CD14-positive monocyte (primary cell): ENCODE data around the gene CRYAB. TPM values are rescaled to one million over a fixed set of nuclear protein-coding genes. Genes with fewer than 3 reads are reported as not detected.

ENCODE experiments used
- DNase-seq, 3 donors: peaks; one replicate each; pipeline ENCODE4 v3.0.0-alpha.2; 2011 to 2022
- H2AFZ ChIP-seq: 2 replicates; pipeline ENCODE4 v1.6.0; 2012; ENCODE audit warnings: mild to moderate bottlenecking, low read depth, low read length, inconsistent platforms; ENCODE audit not compliant: insufficient read depth, poor library complexity, severe bottlenecking
- H3K27ac ChIP-seq, 2 donors: 1 replicate in 1 of 2; 2 replicates in 1 of 2; pipeline ENCODE4 v1.5.1; 2012 to 2013; ENCODE audit warnings: low read length in 2 of 2, control low read depth in 1 of 2, inconsistent platforms in 1 of 2, low read depth in 1 of 2, mild to moderate bottlenecking in 1 of 2
- H3K27me3 ChIP-seq, 2 donors: one replicate each; pipeline versions ENCODE4 v1.6.0 to v1.6.1; 2011 to 2013; ENCODE audit warnings: low read length in 2 of 2; ENCODE audit not compliant: control insufficient read depth in 2 of 2, insufficient read depth in 2 of 2
- H3K36me3 ChIP-seq, 2 donors: replicated peaks in 1 of 2; 1 replicate in 1 of 2; 2 replicates in 1 of 2; pipeline versions ENCODE4 v1.5.1 to v1.6.1; 2012 to 2013; ENCODE audit warnings: low read length in 2 of 2, control low read depth in 1 of 2, inconsistent platforms in 1 of 2, mild to moderate bottlenecking in 1 of 2; ENCODE audit not compliant: insufficient read depth in 2 of 2, control insufficient read depth in 1 of 2
- H3K4me1 ChIP-seq, 2 donors: 1 replicate in 1 of 2; 2 replicates in 1 of 2; pipeline versions ENCODE4 v1.5.1 to v1.6.1; 2012 to 2013; ENCODE audit warnings: low read length in 2 of 2, control low read depth in 1 of 2, inconsistent platforms in 1 of 2, mild to moderate bottlenecking in 1 of 2, moderate library complexity in 1 of 2; ENCODE audit not compliant: insufficient read depth in 2 of 2, control insufficient read depth in 1 of 2
- H3K4me2 ChIP-seq: replicated peaks from 2 replicates; pipeline ENCODE3; 2012; ENCODE audit warnings: low read length, moderate library complexity, mild to moderate bottlenecking; ENCODE audit not compliant: poor library complexity, severe bottlenecking; ENCODE audit errors: extremely low read depth
- H3K4me3 ChIP-seq, 3 experiments: fragments of 200-600 bp in 1 of 3; sonication (generic) in 1 of 3; replicated peaks in 1 of 3; 1 replicate in 2 of 3; 2 replicates in 1 of 3; pipeline ENCODE4 v1.5.1; 2011 to 2013; ENCODE audit warnings: low read length in 3 of 3, mild to moderate bottlenecking in 3 of 3, control low read depth in 2 of 3, low read depth in 2 of 3, inconsistent platforms in 1 of 3, moderate library complexity in 1 of 3
- H3K79me2 ChIP-seq: 2 replicates; pipeline ENCODE4 v1.6.0; 2012; ENCODE audit warnings: mild to moderate bottlenecking, control low read depth, inconsistent platforms, low read length, moderate library complexity; ENCODE audit not compliant: insufficient read depth
- H3K9ac ChIP-seq: 2 replicates; pipeline ENCODE4 v1.6.0; 2017; ENCODE audit warnings: low read length, mild to moderate bottlenecking; ENCODE audit not compliant: insufficient read depth, poor library complexity, severe bottlenecking
- H3K9me3 ChIP-seq, 2 donors: replicated peaks in 1 of 2; 1 replicate in 1 of 2; 2 replicates in 1 of 2; pipeline versions ENCODE4 v1.5.1 to v1.6.1; 2012 to 2013; ENCODE audit warnings: low read length in 2 of 2, control low read depth in 1 of 2; ENCODE audit not compliant: control insufficient read depth in 1 of 2, insufficient read depth in 1 of 2
- H4K20me1 ChIP-seq: 2 replicates; pipeline ENCODE4 v1.6.0; 2012; ENCODE audit warnings: mild to moderate bottlenecking, low read length, control low read depth, moderate library complexity; ENCODE audit not compliant: insufficient read depth
- H3K27ac Mint-ChIP-seq, 7 donors: one replicate each; pipeline ENCODE4 v1.8.0; 2020; ENCODE audit warnings: mild to moderate bottlenecking in 7 of 7, mixed read lengths in 7 of 7, moderate library complexity in 6 of 7, inconsistent platforms in 2 of 7
- H3K27me3 Mint-ChIP-seq, 3 donors: one replicate each; pipeline ENCODE4 v1.8.0; 2021 to 2022; ENCODE audit warnings: low read depth in 3 of 3, mild to moderate bottlenecking in 3 of 3, mixed read lengths in 3 of 3, moderate library complexity in 3 of 3, inconsistent platforms in 1 of 3
- H3K36me3 Mint-ChIP-seq, 2 donors: one replicate each; pipeline ENCODE4 v1.8.0; 2020; ENCODE audit warnings: mixed read lengths in 2 of 2, inconsistent platforms in 1 of 2, mild to moderate bottlenecking in 1 of 2
- H3K4me1 Mint-ChIP-seq: one replicate; pipeline ENCODE4 v1.8.0; 2020; ENCODE audit warnings: mild to moderate bottlenecking, mixed read lengths
- H3K4me3 Mint-ChIP-seq, 2 donors: one replicate each; pipeline ENCODE4 v1.8.0; 2020; ENCODE audit warnings: mild to moderate bottlenecking in 2 of 2, mixed read lengths in 2 of 2, moderate library complexity in 1 of 2
- H3K9me3 Mint-ChIP-seq, 7 donors: one replicate each; pipeline ENCODE4 v1.8.0; 2020 to 2022; ENCODE audit warnings: mixed read lengths in 7 of 7, mild to moderate bottlenecking in 6 of 7, moderate library complexity in 6 of 7, inconsistent platforms in 2 of 7
- WGBS: methylation state at CpG from one replicate; pipeline ENCODE4 v1.1.5; 2013; ENCODE audit warnings: missing lambda C conversion rate; ENCODE audit not compliant: insufficient coverage; 5-methylcytosine and 5-hydroxymethylcytosine counted together
- intact Hi-C, 2 donors: fragments of 100-400 bp; cut with micrococcal nuclease; formaldehyde crosslinking; loops; one replicate each; pipeline versions ENCODE4 v1.15.0 to v1.15.1; 2023
- polyA plus RNA-seq, 3 donors: library from polyadenylated mRNA; depleted of rRNA in 1 of 3; unstranded in 2 of 3; stranded (reverse) in 1 of 3; fragments of 300-500 nt in 2 of 3; fragments of >200 nt in 1 of 3; fragmentation: Illumina TruSeq in 2 of 3; gene quantifications; 1 replicate in 2 of 3; 2 replicates in 1 of 3; pipeline ENCODE4 v1.2.3, GENCODE V29; 2012 to 2021
- TF ChIP-seq, protein P1 (sequence below): fragments of 200-600 bp; IDR thresholded peaks from one replicate; pipeline ENCODE4 v1.8.0; 2022; ENCODE audit warnings: antibody characterized with exemption, mild to moderate bottlenecking

The CRYAB gene
- polyA plus RNA-seq, 3 donors: not detected

DNA sequence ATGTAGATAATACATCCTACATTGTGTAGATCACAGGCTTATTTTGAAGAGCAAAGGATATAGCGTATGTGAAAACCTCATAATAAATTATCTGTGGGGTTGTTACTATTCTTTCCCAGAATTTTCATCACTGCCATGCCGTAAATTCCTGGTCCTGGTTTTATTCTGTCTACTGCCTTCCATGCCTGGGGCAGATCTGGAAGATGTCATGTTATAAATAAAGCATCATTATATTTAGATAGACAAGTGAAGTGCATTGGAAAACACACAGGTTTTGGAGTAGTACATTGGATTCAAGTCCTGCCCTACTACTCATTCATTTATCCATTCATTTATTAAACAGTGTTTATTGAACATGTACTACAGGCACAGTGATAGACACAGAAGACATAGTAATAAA lies 9.3 kb upstream of the CRYAB start:
- Mint-ChIP-seq H3K36me3 (peaks cover 0 to 3% of the 10 kb centered on the region in 2 donors), H3K4me3 (no peak overlapping the region), H3K4me1 (peaks cover 23% of the 10 kb centered on the region), H3K27me3 (peaks cover 8 to 15% (median 14%) of the 10 kb centered on the region in 3 donors), H3K27ac (no peak overlapping the region), H3K9me3 (peaks cover 0 to 2% (median 0%) of the 10 kb centered on the region in 7 donors)
- WGBS: no CpG with 5 or more reads among the region's 2 CpGs
- no peak for DNase-seq
- Histone ChIP-seq H4K20me1 (no peaks in the 10 kb centered on the region), H3K27ac (no peak overlapping the region), H3K79me2 (no peaks in the 10 kb centered on the region), H3K9ac (no peak overlapping the region), H3K4me2 (no peak overlapping the region), H2AFZ (no peak overlapping the region), H3K4me3 (no peak overlapping the region), H3K27me3 (peaks cover 0 to 2% of the 10 kb centered on the region in 2 donors), H3K9me3 (no peaks in the 10 kb centered on the region), H3K36me3 (no peaks in the 10 kb centered on the region), H3K4me1 (peaks cover 13 to 27% of the 10 kb centered on the region in 2 donors)
- TF ChIP-seq, protein P1, sequence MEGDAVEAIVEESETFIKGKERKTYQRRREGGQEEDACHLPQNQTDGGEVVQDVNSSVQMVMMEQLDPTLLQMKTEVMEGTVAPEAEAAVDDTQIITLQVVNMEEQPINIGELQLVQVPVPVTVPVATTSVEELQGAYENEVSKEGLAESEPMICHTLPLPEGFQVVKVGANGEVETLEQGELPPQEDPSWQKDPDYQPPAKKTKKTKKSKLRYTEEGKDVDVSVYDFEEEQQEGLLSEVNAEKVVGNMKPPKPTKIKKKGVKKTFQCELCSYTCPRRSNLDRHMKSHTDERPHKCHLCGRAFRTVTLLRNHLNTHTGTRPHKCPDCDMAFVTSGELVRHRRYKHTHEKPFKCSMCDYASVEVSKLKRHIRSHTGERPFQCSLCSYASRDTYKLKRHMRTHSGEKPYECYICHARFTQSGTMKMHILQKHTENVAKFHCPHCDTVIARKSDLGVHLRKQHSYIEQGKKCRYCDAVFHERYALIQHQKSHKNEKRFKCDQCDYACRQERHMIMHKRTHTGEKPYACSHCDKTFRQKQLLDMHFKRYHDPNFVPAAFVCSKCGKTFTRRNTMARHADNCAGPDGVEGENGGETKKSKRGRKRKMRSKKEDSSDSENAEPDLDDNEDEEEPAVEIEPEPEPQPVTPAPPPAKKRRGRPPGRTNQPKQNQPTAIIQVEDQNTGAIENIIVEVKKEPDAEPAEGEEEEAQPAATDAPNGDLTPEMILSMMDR: no peak
- intact Hi-C loops: loop anchor here (10.0 kb wide), 2 partner anchors 164 to 1394 kb away; partner anchors contain the start of genes SDHD (in 1 of the 2), TIMM8B (in 1 of the 2) and TTC12 (in 1 of the 2)

DNA sequence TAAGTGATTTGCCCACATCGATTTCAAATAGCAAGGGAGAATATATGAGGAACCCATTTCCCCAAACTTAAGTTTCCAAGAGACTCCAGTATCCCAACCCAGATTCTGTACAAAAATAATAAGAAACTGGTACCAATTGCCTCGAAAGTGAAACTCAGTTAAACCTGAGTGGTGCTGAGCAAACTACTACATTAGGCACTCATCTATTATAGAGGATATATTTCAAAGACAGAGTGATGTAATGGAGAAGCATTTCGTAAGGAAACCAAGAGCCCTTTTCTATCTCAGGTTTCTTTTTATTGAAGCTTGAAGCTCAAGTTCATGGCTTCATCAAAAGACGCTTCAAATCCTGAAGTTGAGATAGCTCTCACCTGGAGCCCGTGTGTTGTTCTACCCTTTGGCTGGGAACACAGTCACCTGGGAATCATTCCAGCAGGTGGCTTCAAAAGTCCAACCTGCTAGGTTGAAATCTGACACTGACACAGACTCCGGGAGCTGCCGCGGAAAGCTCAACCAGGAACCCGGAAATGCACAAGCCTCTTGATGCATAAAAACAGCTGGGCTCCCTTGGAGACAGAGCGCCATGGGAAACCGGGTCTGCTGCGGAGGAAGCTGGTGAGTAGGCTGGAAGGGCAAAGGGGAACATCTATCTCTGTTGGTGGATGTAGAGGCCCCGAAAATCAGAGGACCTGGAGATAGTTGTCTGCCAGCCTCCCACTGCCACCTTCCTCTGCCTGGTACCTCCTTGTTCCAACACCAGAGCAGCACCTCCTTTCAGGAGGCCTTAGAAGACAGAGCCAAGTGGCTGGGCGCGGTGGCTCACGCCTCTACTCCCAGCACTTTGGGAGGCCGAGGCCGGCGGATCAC lies 7.1 kb upstream of the CRYAB start, which contains the start of gene C11orf52:
TSS of gene C11orf52 (plus strand) at position 524 of the 867 bp plus-strand sequence. CDS start at position 584, 60 bp downstream.
- H3K27me3 ChIP-seq: peaks cover 3 to 9% of the 10 kb centered on the region in 2 donors
- no peak for DNase-seq

More for the DNA sequence above, 7.1 kb upstream of the CRYAB start, which contains the start of gene C11orf52:
- H3K4me2 ChIP-seq: peak within 1 kb of the TSS; percentile 33
- no peak within 1 kb of the TSS for H3K4me3 Mint-ChIP-seq
- no peak within 1 kb of the TSS for H3K27ac Mint-ChIP-seq
- 79% methylated on average over 15 of the region's 19 CpGs for WGBS
- peaks cover 19% of the 10 kb centered on the region for H3K4me1 Mint-ChIP-seq
- H3K9me3 Mint-ChIP-seq: peaks cover 0 to 2% (median 0%) of the 10 kb centered on the region in 7 donors
- no peaks in the 10 kb centered on the region for H3K79me2 ChIP-seq
- TF ChIP-seq, protein P1: no peak
- no peak within 1 kb of the TSS for H3K9ac ChIP-seq
- intact Hi-C loops: no loop called here
- no peaks in the 10 kb centered on the region for H3K36me3 Mint-ChIP-seq
- H3K27me3 Mint-ChIP-seq: peaks cover 19 to 31% (median 24%) of the 10 kb centered on the region in 3 donors
- H3K27ac ChIP-seq: no peak within 1 kb of the TSS
- H2AFZ ChIP-seq: peak within 1 kb of the TSS; percentile 30
- peaks cover 13 to 25% of the 10 kb centered on the region in 2 donors for H3K4me1 ChIP-seq
- no peaks in the 10 kb centered on the region for H3K36me3 ChIP-seq
- H3K9me3 ChIP-seq: no peaks in the 10 kb centered on the region
- H3K4me3 ChIP-seq: no peak within 1 kb of the TSS
- H4K20me1 ChIP-seq: no peaks in the 10 kb centered on the region
